HG03521 (cell line): Measurements from ENCODE around the gene CCDC27.

Experiments used
- ATAC-seq: cut with Tn5 transposase; IDR thresholded peaks from one replicate; pipeline ENCODE4 v1.9.1; 2021; ENCODE audit warnings: mild to moderate bottlenecking, moderate library complexity; ENCODE audit not compliant: unreplicated experiment

Gene CCDC27

DNA sequence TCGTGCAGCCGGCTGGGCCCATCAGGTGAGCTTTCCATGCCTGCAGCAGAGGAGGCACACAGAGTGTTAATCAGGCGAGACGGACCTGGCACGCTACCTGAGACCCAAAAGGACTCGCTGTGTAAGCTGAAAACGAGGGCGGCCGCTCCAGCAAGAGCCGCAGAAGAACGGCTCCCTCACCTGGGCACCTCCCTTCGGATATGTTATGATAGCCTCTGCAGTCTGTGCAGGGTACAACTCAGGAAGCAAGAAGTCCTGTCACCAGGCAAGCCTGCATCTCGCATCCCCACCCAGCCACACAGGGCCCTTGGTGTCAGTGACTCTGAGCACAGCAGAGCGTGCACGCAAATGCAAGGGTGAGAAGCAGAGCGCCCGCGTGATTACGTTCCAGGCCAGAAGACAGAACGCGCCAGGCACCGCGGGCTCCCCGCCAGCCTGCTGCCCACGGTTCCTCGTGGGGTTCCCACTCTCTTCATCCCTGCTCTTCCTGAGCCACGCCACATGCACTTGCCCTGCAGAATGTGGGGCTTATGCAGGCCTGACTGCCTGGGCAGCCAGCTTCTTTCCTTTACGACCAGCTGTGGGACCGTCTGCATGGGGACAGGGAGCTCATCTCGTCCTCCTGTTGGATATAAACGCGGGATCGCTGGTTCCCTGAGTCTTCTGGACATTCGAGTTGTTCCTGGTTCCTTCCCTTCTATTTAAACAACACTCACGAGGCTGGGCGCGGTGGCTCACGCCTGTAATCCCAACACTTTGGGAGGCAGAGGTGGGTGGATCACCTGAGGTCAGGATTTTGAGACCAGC, 64.3 kb downstream of the CCDC27 start:
- no peak for ATAC-seq

DNA sequence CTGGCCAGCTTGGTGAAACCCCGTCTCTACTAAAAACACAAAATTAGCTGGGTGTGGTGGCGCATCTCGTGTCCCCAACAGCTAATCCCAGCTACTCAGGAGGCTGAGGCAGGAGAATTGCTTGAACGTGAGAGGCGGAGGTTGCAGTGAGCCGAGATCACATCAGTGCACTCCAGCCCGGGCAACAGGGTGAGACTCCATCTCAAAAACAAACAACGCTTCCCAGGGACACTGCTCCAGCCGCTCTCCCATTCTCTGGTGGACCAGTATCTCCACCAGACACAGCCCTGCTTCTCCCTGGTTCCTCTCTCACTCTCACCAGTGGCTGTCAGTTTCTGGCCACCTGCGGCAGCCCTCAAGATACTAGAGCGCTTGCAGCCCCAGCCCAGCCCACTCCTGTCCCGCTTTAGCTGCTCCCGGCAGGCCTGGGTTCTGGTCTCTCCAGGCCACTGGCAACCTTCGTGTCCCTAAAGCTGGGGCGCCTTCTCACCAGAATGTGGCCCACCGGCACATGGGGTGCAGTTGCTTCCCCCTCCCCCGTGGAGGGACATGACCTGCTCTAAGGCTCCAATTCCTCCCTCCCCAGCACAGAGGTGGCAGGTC, 65.0 kb downstream of the CCDC27 start:
- no peak for ATAC-seq

DNA sequence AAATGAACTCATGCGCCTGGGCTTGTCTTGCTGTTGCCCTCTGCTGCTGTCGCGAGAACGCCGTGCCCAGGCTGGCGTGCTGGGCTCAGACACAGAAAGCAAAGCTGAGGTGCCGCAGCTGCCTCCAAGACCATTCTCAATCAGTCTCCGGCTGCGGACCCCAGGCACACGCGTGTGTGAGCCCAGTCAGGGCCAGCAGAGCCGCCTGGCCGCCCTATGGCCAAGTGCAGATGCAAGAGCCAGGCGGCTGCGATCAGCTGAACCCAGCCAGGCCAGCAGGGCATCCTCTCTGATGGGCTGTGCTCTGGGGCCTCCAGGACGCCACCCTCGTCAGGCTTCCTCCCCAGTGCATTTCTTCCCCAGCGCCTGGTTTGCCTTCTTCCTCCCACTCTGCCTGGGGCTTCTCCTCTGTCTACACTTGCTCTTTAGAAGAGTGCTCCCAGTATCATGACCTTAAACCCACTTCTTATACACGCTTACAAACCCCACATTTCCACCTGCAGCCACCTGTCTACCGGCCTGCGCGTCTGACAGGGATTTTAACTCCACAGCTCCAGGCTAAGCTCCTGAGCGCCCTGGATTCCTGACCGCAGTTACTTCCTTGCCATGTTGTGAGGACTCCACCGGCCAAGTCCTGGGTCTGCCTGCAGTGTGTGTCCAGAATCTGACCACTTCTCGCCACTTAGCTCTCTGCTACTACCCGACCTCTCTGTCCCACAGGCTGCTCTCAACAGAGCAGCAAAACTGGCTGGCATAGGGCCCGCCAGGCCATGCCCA, 65.8 kb downstream of the CCDC27 start:
- ATAC-seq, result no peak

DNA sequence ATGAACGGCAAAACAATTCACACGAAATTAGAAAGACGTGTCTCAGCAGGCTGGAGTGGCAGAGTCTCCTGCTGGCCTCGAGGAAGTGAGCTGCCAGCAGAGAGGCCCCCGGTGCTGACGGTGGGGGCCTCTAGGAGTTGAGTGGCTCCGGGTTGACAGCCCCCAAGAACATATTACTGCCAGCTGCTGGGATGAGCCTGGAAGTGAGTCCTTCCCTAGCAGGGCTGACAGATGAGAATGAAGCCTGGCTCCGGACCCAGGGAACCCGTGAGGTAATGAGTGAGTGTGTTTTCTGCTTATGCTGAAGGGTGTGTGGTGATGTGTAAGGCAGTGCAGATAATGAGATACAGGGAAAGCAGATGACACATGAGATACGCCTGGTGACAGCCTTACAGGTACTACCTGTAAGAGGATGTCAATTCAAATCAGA, 67.5 kb downstream of the CCDC27 start:
- no peak for ATAC-seq

DNA sequence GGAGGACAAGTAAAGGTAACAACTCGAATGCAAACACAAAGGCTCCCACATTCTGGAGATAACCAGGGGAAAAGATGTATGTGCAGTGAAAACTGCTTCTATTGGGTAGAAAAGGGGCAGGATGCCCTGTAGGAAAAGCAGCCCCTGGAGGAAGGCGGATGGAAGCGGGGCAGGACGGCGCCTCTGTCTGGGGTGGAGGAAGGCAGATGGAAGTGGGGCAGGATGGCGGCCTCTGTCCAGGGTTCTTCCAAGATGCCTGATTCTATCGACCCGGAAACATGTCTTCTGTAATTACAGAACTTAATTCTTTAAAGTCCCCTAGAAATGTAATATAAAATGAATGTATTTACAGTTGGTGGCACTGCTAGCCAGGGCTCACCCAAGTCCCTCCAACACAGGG, 68.1 kb downstream of the CCDC27 start:
- ATAC-seq, result no peak

DNA sequence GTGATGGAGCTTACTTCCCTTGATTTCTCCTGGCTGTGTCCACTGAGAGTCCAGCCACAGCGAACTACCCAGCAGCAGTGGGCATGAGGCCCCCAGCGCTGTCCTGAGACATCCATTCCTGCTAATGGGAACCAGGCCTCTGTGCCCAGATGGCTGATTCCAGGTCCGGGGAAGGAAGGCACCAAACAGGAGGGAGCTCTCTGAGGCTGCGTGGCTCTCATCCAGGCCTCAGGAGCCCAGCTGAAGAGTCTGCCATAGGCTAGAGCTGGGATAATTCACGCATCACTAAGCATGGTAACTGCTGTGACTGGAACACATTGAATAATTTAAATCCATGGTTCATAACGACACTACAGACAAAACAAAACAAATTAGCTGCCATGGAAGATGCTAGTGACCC, 68.8 kb downstream of the CCDC27 start:
- no peak for ATAC-seq
